ENCODE results near the gene IER2.
A peak's percentile ranks its signal among the peaks of the same experiment; 100 is the strongest.
"Not testable (repeated sequence)": the region's sequence is repeated elsewhere in the genome, so short reads cannot be mapped to it uniquely, and the experiment has no call there.

The IER2 gene

DNA sequence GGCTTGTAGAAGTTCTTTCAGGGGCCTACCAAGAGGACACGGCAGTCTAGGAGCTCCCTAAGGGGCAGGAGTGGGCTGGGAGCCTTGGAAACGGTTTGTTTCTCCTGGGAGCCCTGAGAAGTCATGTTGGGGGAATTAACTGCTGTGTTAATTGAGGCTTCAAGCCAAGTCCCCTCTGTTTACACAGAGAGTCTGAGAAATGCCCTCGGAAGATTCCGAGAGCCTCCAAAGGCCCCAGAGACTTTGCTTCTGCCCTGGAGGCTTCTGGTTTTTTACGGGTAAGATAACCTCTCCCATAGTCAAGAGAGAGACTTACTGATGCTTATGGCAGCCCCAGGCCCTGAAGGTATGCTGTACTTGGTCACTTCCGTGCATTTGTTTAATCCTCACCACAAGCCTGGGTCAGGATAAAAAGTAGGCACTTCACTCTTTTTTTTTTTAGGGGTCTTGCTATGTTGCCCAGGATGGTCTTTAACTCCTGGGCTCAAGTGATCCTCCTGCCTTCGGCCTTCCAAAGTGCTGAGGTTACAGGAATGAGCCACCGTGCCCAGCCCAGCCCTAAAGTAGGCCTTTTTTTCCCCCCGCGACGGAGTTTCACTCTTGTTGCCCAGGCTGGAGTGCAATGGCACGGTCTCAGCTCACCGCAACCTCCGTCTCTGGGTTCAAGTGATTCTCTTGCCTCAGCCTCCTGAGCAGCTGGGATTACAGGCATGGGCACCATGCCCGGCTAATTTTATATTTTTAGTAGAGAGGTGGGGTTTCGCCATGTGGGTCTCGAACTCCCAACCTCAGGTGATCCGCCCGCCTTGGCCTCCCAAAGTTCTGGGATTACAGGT lies 15.2 kb downstream of the IER2 start:
- DNase-seq: no peak

DNA sequence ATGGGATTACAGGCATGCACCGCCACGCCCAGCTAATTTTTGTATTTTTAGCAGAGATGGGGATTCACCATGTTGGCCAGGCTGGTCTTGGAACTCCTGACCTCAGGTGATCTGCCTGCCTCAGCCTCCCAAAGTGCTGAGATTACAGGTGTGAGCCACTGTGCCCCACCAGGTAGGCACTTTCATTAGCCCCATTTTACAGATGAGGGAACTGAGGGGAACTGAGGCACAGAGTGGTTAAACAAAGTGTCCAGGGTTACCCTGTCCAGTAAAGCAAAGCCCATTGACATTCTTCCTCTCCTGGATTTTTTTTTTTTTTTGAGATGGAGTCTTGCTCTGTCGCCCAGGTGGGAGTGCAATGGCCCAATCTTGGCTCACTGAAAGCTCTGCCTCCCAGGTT lies 15.9 kb downstream of the IER2 start:
- DNase-seq: not testable (repeated sequence)

DNA sequence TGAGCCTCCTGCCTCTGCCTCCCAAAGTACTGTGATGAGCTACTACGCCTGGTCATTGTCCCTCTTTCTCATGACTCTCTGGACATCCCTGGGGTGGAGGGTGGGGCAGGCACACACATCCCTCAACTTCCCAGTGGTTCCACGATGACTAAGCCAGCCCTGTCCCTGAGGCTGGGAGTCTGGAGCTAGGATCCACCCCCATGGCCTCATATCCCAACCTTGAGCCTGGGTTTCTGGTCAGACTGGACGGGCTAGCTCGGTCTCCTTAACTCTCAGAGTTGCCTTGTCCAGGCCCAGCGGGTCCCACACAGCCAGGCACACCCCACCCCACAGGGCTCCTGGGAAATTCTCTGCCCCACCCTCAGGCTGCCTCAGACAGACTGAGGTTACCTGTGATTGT lies 19.6 kb downstream of the IER2 start:
- no peak for DNase-seq

DNA sequence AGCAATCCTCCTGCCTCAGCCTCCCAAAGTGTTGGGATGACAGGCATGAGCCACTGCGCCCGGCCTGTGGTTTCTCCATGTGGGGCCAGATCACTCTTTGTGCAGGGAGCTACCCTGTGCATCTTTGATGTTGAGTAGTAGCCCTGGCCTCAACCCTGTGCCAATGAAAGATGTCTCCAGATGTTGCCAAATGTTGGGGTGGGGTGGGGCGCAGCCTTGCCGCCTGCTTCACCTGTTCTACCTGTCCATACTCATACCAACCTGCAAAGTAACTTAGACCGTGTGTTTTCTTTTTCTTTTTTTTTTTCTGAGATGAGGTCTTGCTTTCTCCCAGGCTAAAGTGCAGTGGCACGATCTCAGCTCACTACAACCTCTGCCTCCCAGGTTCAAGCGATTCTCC lies 20.9 kb downstream of the IER2 start:
- DNase-seq: no peak

DNA sequence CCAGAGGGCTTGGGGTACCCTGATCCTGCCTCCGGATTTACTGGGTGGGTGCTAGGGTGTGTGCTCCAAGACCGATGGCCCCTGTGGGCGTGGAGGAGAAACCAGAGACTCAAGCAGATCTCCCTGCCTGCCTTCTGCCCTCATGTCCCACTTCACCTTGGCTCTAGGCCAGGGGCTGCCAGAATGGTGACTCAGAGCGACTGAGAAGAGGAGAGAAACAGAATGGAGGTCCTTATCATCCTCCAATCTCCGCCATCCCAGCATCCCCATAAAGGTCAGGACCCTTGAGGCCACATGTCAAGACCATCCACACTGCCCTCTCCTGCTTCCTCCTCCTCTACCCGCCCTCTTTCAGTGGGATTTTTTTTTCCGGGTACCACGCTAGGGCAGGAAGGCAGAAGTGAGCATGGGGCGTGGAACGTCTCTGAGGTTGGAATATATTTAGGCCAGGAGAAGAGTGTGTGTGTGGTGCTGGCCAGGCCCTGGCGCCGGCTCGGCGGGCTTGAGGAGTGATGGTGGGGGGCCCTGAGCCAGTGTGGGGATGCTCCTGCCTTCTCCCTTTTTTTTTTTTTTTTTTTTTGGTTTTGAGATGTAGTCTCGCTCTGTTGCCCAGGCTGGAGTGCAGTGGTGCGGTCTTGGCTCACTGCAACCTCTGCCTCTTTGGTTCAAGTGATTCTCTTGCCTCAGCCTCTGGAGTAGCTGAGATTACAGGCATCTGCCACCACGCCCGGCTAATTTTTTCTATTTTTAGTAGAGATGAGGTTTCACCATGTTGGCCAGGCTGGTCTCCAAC lies 22.3 kb downstream of the IER2 start:
- peak in 4 of 5 experiments; percentile 58 to 67 (median 64) for DNase-seq

DNA sequence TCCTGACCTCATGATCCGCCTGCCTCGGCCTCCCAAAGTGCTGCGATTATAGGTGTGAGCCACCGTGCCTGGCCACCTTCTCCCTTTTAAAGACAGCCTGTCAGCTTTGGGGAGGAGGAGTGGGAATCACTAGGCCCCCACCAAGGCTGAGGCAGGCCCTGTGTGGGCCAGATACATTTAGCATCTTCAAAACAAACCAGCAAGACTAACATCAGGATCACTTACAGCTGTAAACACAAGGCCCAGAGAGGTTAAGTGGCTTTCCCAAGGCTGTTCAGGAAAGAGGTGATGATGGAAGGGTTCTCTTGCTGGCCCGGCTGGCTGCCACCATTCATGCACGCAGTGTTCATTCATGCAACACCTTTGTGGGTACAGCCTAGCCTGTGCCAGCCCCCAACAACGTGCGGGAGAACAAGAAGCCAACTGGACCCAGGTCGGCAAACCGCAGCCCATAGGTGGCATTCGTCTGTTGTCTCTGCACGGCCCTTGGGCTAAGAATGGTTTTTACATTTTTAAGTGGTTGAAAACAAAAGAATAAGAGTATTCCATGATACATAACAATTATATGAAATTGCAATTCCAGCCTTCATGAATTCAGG lies 23.0 kb downstream of the IER2 start:
- DNase-seq: no peak

DNA sequence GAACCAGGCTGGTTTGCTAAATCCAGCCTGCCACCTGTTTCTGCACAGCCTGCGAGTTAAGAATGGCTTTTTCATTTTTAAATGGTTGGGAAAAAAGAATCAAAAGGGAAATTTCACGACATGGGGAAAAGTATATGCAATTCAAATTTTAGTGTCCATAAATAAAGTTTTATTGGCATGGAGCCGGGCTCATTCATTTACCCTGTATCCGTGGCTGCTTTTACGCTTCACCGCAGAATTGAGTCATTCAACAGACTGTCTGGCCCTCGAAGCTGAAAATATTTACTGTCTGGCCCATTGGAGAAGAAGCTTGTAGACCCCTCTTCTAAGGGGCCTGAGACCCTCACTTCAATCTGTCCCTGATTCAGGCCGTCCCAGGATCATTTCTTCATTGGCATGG lies 26.1 kb downstream of the IER2 start:
- DNase-seq: no peak

DNA sequence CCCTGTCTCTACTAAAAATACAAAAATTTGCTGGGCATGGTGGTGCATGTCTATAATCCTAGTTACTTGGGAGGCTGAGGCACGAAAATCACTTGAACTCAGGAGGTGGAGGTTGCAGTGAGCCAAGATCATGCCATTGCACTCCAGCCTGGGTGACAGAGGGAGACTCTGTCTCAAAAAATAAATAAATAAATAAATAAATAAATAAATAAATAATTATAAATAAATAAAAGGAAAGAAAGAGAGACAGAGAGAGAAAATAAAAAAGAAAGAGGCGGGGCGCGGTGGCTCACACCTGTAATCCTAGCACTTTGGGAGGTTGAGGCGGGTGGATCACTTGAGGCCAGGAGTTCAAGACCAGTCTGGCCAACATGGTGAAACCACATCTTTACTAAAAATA lies 27.4 kb downstream of the IER2 start:
- not testable (repeated sequence) for DNase-seq

DNA sequence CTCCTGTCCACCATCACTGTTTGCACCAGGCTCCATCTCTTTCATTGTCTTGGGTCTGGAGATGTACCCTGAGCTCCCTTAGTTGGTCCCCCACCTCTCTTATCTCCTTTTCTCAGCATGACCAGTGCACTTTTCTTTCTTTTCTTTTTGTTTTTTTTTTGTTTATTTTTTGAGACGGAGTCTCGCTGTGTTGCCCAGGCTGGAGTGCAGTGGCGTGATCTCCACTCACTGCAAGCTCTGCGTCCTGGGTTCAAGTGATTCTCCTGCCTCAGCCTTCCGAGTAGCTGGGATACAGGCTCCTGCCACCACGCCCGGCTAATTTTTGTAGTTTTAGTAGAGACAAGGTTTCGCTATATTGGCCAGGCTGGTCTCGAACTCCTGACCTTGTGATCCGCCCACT lies 28.1 kb downstream of the IER2 start:
- DNase-seq: not testable (repeated sequence)

DNA sequence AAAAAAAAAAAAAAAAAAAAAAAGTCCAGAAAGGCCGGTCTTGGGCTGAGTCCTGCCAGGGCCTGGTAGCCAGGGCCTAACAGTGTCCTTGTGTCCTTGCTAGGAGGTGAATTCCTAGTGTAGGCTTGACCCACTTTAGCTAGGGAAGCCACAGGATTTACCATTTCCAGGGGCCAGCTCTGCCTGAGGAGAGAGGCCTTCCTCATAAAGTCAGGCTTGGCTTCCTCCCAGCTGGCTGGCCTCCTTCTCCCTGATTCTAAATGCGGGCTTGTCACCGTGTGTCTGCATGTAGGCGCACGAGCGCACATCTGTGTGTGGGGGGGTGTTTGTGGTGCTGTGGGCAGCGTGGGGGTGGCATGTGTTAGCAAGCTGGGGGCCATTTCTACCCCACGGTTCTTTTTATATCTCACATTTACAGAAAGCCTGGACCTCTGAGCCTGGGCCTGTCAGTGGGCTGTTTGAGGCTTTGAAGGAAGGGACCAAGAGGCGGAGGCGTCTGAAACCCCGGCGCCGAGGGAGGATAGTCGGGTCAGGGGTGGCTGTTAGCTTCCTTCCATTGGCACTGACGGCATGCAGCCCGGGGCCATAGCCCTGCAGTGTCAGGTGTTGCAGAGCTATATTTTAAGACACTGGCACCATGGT lies 31.7 kb downstream of the IER2 start:
- peak in 1 of 5 experiments; percentile 65 for DNase-seq

DNA sequence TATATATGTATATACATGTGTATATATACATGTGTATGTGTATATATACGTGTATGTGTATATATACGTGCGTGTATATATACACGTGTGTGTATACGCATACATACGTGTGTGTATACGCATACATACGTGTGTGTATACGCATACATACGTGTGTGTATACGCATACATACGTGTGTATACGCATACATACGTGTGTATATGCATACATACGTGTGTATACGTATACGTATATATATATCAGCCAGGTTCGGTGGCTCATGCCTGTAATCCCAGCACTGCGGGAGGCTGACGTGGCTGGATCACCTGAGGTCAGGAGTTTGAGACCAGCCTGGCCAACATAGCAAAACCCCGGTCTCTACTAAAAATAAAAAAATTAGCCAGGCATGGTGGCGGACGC lies 34.7 kb downstream of the IER2 start:
- DNase-seq: not testable (repeated sequence)

DNA sequence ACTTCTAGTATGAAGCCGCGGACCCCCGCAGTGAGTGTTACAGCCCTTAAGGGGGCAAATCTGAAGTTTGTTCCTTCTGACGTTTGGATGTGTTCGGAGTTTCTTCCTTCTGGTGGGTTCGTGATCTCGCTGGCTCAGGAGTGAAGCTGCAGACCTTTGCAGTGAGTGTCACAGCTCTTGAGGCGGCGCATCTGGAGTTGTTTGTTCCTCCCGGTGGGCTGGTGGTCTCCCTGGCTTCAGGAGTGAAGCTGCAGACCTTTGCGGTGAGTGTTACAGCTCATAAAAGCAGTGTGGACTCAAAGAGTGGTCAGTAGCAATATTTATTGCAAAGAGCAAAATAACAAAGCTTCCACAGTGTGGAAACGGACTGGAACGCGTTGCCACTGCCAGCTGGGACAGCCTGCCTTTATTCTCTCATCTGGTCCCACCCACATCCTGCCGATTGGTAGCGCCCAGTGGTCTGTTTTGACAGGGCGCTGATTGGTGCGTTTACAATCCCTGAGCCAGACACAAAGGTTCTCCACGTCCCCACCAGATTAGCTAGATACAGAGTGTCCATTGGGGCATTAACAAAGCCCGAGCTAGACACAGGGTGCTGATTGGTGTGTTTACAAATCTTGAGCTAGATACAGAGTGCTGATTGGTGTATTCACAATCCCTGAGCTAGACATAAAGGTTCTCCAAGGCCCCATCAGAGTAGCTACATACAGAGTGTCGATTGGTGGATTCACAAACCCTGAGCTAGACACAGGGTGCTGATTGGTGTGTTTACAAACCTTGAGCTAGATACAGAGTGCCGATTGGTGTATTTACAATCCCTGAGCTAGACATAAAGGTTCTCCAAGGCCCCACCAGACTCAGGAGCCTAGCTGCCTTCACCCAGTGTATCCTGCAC lies 35.8 kb downstream of the IER2 start:
- not testable (repeated sequence) for DNase-seq

DNA sequence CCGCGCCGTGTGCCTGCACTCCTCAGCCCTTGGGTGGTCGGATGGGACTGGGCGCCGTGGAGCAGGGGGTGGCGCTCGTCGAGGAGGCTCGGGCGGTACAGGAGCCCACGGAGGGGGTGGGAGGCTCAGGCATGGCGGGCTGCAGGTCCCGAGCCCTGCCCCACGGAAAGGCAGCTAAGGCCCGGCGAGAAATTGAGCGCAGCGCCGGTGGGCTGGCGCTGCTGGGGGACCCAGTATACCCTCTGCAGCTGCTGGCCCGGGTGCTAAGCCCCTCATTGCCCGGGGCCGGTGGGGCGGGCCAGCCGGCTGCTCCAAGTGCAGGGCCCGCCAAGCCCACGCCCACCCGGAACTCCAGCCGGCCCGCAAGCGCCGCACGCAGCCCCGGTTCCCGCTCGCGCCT lies 36.5 kb downstream of the IER2 start:
- DNase-seq: not testable (repeated sequence)

DNA sequence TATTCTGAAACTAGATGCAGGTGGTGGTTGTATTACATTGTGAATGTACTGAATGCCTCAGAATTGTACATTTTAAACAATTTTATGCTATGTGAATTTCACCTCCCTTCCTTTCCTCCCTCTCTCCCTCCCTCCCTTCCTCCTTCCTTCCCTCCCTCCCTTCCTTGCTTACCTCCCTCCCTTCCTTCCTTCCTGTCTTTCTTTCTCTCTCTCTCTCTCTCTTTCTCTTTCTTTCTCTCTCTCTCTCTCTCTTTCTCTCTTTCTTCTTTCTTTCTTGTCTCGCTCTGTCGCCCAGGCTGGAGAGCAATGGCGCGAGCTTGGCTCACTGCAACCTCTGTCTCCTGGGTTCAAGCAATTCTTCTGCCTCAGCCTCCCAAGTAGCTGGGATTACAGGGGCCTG lies 37.2 kb downstream of the IER2 start:
- no peak for DNase-seq

DNA sequence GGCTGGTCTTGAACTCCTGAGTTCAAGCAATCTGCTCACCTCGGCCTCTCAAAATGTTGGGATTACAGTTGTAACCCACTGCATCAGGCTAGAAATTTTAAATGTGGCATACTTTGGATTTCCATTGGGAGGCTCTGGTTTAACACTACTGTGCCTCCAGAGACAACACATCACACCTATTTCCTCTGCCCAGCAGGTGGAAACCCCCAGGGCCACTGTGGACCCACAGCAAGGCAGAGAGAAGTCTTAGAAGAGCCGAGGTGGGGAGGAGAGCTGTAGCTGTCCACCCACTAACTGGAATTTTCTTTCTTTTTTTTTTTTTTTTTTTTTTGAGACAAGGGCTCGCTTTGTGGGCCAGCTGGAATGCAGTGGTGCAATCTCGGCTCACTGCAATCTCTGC lies 39.4 kb downstream of the IER2 start:
- DNase-seq: no peak

DNA sequence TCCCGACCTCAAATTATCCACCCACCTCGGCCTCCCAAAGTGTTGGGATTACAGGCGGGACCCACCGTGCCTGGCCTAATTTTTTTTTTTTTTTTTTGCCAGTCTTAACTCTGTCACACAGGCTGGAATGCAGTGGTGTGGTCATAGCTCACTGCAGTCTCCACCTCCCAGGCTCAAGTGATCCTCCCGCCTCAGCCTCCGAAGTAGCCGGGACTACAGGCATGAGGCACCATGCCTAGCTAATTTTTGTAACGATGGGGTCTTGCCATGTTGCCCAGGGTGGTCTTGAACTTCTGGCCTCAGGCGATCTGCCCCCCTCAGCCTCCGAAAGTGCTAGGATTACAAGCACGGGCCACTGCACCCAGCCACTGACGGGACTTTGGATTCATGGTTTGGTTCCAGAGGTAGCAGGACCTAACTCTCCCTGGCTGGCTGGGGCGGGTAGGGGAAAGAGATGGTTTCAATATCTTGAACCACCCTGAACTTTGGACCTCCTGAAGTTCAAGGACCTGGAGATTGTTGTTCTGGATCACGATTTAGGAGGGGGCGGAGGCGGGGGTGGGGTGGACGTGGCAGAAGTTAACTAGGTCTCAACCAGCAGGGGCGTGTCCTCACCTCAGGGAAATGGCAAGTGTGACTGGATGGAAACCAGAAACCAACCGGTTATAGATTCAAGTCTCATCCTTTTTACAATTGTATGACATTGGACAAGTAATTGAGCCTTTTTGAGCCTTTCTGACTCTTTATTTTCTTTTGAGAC lies 40.8 kb downstream of the IER2 start:
- no peak for DNase-seq

DNA sequence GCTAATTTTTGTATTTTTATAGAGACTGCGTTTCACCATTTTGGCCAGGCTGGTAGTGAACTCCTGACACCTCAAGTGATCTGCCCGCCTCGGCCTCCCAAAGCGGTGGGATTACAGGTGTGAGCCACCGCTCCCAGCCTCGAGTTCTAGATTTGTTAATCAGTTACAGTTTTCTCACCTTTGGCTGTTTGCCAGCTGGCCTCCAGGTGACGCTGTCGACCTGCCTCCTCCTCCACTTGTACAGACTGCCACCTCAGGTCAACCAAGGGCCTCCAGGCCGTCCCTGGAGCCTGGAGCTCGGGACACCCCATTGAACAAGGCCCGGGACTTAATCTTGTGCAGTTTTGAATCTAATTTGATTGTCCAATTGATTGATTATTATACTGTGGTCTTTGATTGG lies 45.5 kb downstream of the IER2 start:
- DNase-seq: peak in 4 of 5 experiments; percentile 30 to 71 (median 50)

DNA sequence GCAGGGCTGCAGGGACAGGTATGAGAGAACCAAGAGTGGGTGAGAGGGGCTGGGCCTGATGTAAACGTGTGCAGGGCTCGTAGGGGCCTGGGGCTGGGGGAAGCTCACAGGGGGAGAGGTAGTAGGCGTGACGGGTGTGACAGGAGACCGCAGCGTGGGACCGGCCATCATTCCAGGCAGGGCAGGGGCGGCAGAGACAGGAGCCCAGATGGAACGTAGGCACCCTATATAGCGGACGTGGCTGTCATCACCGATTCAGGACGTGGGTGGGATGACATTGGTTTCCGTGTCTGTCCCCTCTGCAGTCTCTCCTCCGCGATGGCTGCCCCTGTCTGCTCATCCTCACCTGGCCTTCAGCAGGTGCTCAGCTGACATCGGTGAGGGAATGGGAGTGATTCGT lies 48.4 kb downstream of the IER2 start:
- DNase-seq: no peak

DNA sequence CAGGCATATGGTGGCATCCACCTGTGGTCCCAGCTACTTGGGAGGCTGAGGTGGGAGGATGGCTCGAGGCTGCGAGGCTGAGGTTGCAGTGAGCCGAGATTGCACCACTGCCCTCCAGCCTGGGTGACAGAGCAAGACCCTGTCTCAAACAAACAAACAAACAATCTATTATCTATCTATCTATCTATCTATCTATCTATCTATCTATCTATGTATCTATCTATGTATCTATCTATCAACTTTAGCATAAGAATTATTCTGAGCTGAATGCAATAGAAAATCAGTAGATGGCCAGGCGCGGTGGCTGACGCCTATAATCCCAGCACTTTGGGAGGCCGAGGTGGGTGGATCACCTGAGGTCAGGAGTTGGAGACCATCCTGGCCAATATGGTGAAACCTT lies 51.9 kb downstream of the IER2 start:
- not testable (repeated sequence) for DNase-seq
